H9 (cell line): ENCODE data around the gene ULK3. TPM values are rescaled to one million over a fixed set of nuclear protein-coding genes. Genes with fewer than 3 reads are reported as not detected.

Source experiments
- DNase-seq: peaks from one replicate; pipeline ENCODE4 v3.0.0-alpha.2; 2017
- H2AFZ ChIP-seq: one replicate; pipeline ENCODE4 v1.6.1; 2013; ENCODE audit warnings: mild to moderate bottlenecking, low read length, control low read depth, moderate library complexity
- H2AK5ac ChIP-seq: 2 replicates; pipeline ENCODE4 v1.6.1; 2013; ENCODE audit warnings: low read length, control low read depth, mixed read lengths; ENCODE audit not compliant: insufficient read length
- H2BK120ac ChIP-seq: one replicate; pipeline ENCODE4 v1.6.1; 2013; ENCODE audit warnings: low read depth, mild to moderate bottlenecking, low read length, control low read depth, inconsistent platforms; ENCODE audit not compliant: poor library complexity, severe bottlenecking
- H2BK12ac ChIP-seq: 2 replicates; pipeline ENCODE4 v1.6.1; 2013; ENCODE audit warnings: low read length, control low read depth, mixed read lengths, low read depth; ENCODE audit not compliant: insufficient read length
- H2BK15ac ChIP-seq: 2 replicates; pipeline ENCODE4 v1.6.1; 2013; ENCODE audit warnings: low read depth, low read length, control low read depth
- H2BK20ac ChIP-seq: one replicate; pipeline ENCODE4 v1.6.1; 2013; ENCODE audit warnings: low read depth, mild to moderate bottlenecking, low read length, control low read depth, inconsistent platforms; ENCODE audit not compliant: poor library complexity, severe bottlenecking
- H2BK5ac ChIP-seq: 2 replicates; pipeline ENCODE4 v1.6.1; 2013; ENCODE audit warnings: low read length, control low read depth, mixed read lengths; ENCODE audit not compliant: insufficient read length
- H3K14ac ChIP-seq: 2 replicates; pipeline ENCODE4 v1.6.1; 2013; ENCODE audit warnings: low read length, control low read depth; ENCODE audit not compliant: insufficient read depth
- H3K18ac ChIP-seq: 2 replicates; pipeline ENCODE4 v1.6.1; 2013; ENCODE audit warnings: low read depth, mild to moderate bottlenecking, mixed read lengths, low read length, control low read depth; ENCODE audit not compliant: insufficient read length
- H3K23ac ChIP-seq: 2 replicates; pipeline ENCODE4 v1.6.1; 2013; ENCODE audit warnings: low read length, control low read depth, mixed read lengths, low read depth; ENCODE audit not compliant: insufficient read length
- H3K23me2 ChIP-seq: 2 replicates; pipeline ENCODE4 v1.6.1; 2013; ENCODE audit warnings: low read depth, mild to moderate bottlenecking, mixed read lengths, low read length, control low read depth; ENCODE audit not compliant: insufficient read length, poor library complexity, severe bottlenecking
- H3K27ac ChIP-seq: 2 replicates; pipeline ENCODE4 v1.5.1; 2013; ENCODE audit warnings: low read length, control low read depth, mixed read lengths, low read depth; ENCODE audit not compliant: insufficient read length
- H3K27me3 ChIP-seq: 2 replicates; pipeline ENCODE4 v1.6.1; 2013; ENCODE audit warnings: low read length, control low read depth, inconsistent platforms; ENCODE audit not compliant: insufficient read depth
- H3K4ac ChIP-seq: 2 replicates; pipeline ENCODE4 v1.6.1; 2013; ENCODE audit warnings: low read depth, mild to moderate bottlenecking, control low read depth, inconsistent platforms, low read length, moderate library complexity
- H3K4me1 ChIP-seq: 2 replicates; pipeline ENCODE4 v1.6.1; 2013; ENCODE audit warnings: low read length, control low read depth, inconsistent platforms; ENCODE audit not compliant: insufficient read depth
- H3K4me2 ChIP-seq: 2 replicates; pipeline ENCODE4 v1.6.1; 2013; ENCODE audit warnings: low read length, control low read depth, mixed read lengths; ENCODE audit not compliant: insufficient read length, insufficient read depth
- H3K56ac ChIP-seq: 2 replicates; pipeline ENCODE4 v1.6.1; 2013; ENCODE audit warnings: low read depth, mild to moderate bottlenecking, mixed read lengths, low read length, control low read depth; ENCODE audit not compliant: insufficient read length
- H3K79me1 ChIP-seq: 2 replicates; pipeline ENCODE4 v1.6.1; 2013; ENCODE audit warnings: low read depth, mild to moderate bottlenecking, moderate library complexity, low read length, control low read depth, inconsistent platforms; ENCODE audit not compliant: insufficient read depth, poor library complexity, severe bottlenecking
- H3K79me2 ChIP-seq: 2 replicates; pipeline ENCODE4 v1.6.1; 2013; ENCODE audit warnings: low read length, control low read depth, inconsistent platforms; ENCODE audit not compliant: insufficient read depth
- H3K9ac ChIP-seq: 2 replicates; pipeline ENCODE4 v1.6.1; 2013; ENCODE audit warnings: low read length, control low read depth, mixed read lengths; ENCODE audit not compliant: insufficient read length; ENCODE audit errors: extremely low read depth
- H3K9me3 ChIP-seq: one replicate; pipeline ENCODE4 v1.6.1; 2013; ENCODE audit warnings: low read depth, low read length, inconsistent platforms; ENCODE audit not compliant: control insufficient read depth
- H3T11ph ChIP-seq: one replicate; pipeline ENCODE4 v1.6.1; 2013; ENCODE audit warnings: mild to moderate bottlenecking, low read length, control low read depth, inconsistent platforms
- H4K20me1 ChIP-seq: one replicate; pipeline ENCODE4 v1.6.1; 2013; ENCODE audit not compliant: control insufficient read depth, insufficient read length, insufficient read depth
- H4K5ac ChIP-seq: 2 replicates; pipeline ENCODE4 v1.6.1; 2013; ENCODE audit warnings: low read depth, mild to moderate bottlenecking, mixed read lengths, low read length, control low read depth; ENCODE audit not compliant: insufficient read length
- H4K8ac ChIP-seq: replicated peaks from 2 replicates; pipeline ENCODE4 v1.6.1; 2013; ENCODE audit warnings: low read length, control low read depth, mixed read lengths, low read depth; ENCODE audit not compliant: insufficient read length
- H4K91ac ChIP-seq: 2 replicates; pipeline ENCODE4 v1.6.1; 2013; ENCODE audit warnings: low read depth, mild to moderate bottlenecking, moderate library complexity, mixed read lengths, low read length, control low read depth; ENCODE audit not compliant: insufficient read length
- H3K27ac Mint-ChIP-seq, 3 experiments: 2 replicates in 2 of 3; 3 replicates in 1 of 3; pipeline ENCODE4 v1.8.0; 2020 to 2021; ENCODE audit warnings: mixed read lengths in 3 of 3, mild to moderate bottlenecking in 1 of 3, moderate library complexity in 1 of 3
- H3K27me3 Mint-ChIP-seq: 2 replicates; pipeline ENCODE4 v1.8.0; 2021; ENCODE audit warnings: low read depth, mild to moderate bottlenecking, moderate library complexity, mixed read lengths
- H3K36me3 Mint-ChIP-seq, 3 experiments: 2 replicates in 2 of 3; 3 replicates in 1 of 3; pipeline ENCODE4 v1.8.0; 2020 to 2021; ENCODE audit warnings: low read depth in 3 of 3, mixed read lengths in 3 of 3; ENCODE audit not compliant: insufficient read depth in 1 of 3
- H3K4me1 Mint-ChIP-seq, 2 experiments: 2 replicates each; pipeline ENCODE4 v1.8.0; 2020; ENCODE audit warnings: mixed read lengths in 2 of 2
- H3K4me3 Mint-ChIP-seq, 2 experiments: 2 replicates in 1 of 2; 3 replicates in 1 of 2; pipeline ENCODE4 v1.8.0; 2020 to 2021; ENCODE audit warnings: mild to moderate bottlenecking in 2 of 2, mixed read lengths in 2 of 2, moderate library complexity in 1 of 2
- H3K9me3 Mint-ChIP-seq, 2 experiments: 2 replicates in 1 of 2; 3 replicates in 1 of 2; pipeline ENCODE4 v1.8.0; 2020; ENCODE audit warnings: mild to moderate bottlenecking in 2 of 2, mixed read lengths in 2 of 2, moderate library complexity in 1 of 2
- CTCF ChIP-seq: fragments of 200-600 bp; sonication (generic); conservative IDR thresholded peaks from 3 replicates; pipeline ENCODE4 v1.8.0; 2021; ENCODE audit warnings: antibody characterized with exemption, mild to moderate bottlenecking
- WGBS: extraction: QIAGEN DNeasy Blood & Tissue Kit; methylation state at CpG from one replicate; pipeline ENCODE4 v1.1.7; 2013; ENCODE audit warnings: missing lambda C conversion rate, low lambda C conversion rate, mixed read lengths; ENCODE audit not compliant: insufficient read length; ENCODE audit errors: extremely low coverage; 5-methylcytosine and 5-hydroxymethylcytosine counted together
- total RNA-seq: library from RNA; stranded (reverse); gene quantifications from 2 replicates; pipeline ENCODE4 v1.2.1, GENCODE V29; 2021

ULK3 gene
- total RNA-seq, 1 experiment from 2014 or later = 34.0 TPM

DNA sequence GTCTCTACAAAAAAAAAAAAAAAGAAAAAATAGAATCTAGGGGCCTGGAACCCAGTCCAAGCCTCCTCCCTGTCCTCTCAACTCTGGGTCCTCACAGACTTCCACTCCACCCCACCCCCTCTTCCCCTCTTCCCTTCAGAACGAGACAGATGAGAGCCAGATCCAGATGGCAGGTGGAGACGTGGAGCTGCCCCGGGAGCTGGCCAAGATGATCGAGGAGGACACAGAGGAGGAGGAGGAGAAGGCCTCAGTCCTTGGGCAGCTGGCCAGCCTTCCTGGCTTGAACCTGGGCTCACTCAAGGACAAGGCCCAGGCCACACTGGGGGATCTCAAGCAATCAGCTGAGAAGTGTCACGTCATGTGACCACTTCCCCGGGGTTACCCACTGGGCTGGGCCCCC is 13.0 kb downstream of the ULK3 start:
- Histone ChIP-seq H3K4me2 (no peak overlapping the region), H3K79me1 (no peaks in the 10 kb centered on the region), H2BK120ac (no peak overlapping the region), H3K27me3 (peaks cover 10% of the 10 kb centered on the region; the same call in 1 of the 2 replicates), H3K4ac (no peak overlapping the region), H3K18ac (no peak overlapping the region), H2AFZ (no peak overlapping the region), H3K9ac (no peak overlapping the region), H3K14ac (no peak overlapping the region), H3K56ac (no peak overlapping the region), H3T11ph (no peak overlapping the region), H4K91ac (no peak overlapping the region), H2AK5ac (no peak overlapping the region), H3K23me2 (no peaks in the 10 kb centered on the region), H4K5ac (no peak overlapping the region), H3K23ac (no peak overlapping the region), H3K4me1 (no peaks in the 10 kb centered on the region), H2BK15ac (no peak overlapping the region), H3K27ac (no peak overlapping the region), H4K20me1 (no peaks in the 10 kb centered on the region), H3K9me3 (no peaks in the 10 kb centered on the region), H2BK12ac (no peak overlapping the region), H3K79me2 (no peaks in the 10 kb centered on the region), H2BK20ac (no peak overlapping the region), H4K8ac (no peak overlapping the region), H2BK5ac (no peak overlapping the region)
- Mint-ChIP-seq H3K36me3 (peaks cover 0 to under 1% (median 0%) of the 10 kb centered on the region in 3 experiments; a peak in 3 of 7 replicates), H3K9me3 (no peaks in the 10 kb centered on the region), H3K27ac (no peak overlapping the region), H3K4me3 (no peak overlapping the region), H3K4me1 (peaks cover 4 to 31% of the 10 kb centered on the region in 2 experiments; a peak in 3 of 4 replicates), H3K27me3 (peaks cover 51% of the 10 kb centered on the region)
- WGBS = no CpG with 5 or more reads among the region's 6 CpGs
- no peak for TF ChIP-seq CTCF
- DNase-seq = no peak
